GM23338 (cell line): ENCODE measurements around the gene FAXC. TPM values are rescaled to one million over a fixed set of nuclear protein-coding genes. Genes with fewer than 3 reads are reported as not detected.

Experiments used
- ATAC-seq: fragments of 200-7000 bp; cut with Tn5 transposase; 3 replicates; pipeline ENCODE4 v1.9.1; 2020
- DNase-seq: peaks from one replicate; pipeline ENCODE4 v3.0.0-alpha.2; 2015; ENCODE audit warnings: low spot score
- H2AFZ ChIP-seq: fragments of 200-600 bp; sonication (generic); 2 replicates; pipeline ENCODE4 v1.8.0; 2016; ENCODE audit warnings: antibody characterized with exemption, mild to moderate bottlenecking, moderate library complexity
- H3F3A ChIP-seq: fragments of 200-600 bp; sonication (generic); replicated peaks from 2 replicates; pipeline ENCODE4 v1.8.0; 2017; ENCODE audit warnings: antibody characterized with exemption, mixed run types, low read depth
- H3K27ac ChIP-seq: fragments of 200-600 bp; sonication (generic); 2 replicates; pipeline ENCODE4 v1.6.1; 2016; ENCODE audit warnings: low read depth
- H3K27me3 ChIP-seq: fragments of 200-600 bp; sonication (generic); 2 replicates; pipeline ENCODE4 v1.8.0; 2016; ENCODE audit warnings: mild to moderate bottlenecking, mixed run types, moderate library complexity; ENCODE audit not compliant: insufficient read depth
- H3K36me3 ChIP-seq: fragments of 200-600 bp; sonication (generic); 2 replicates; pipeline ENCODE4 v1.8.0; 2016; ENCODE audit warnings: mild to moderate bottlenecking; ENCODE audit not compliant: insufficient read depth
- H3K4me1 ChIP-seq: fragments of 200-600 bp; sonication (generic); 2 replicates; pipeline ENCODE4 v1.8.0; 2016; ENCODE audit warnings: mild to moderate bottlenecking, moderate library complexity; ENCODE audit not compliant: insufficient read depth
- H3K4me2 ChIP-seq: fragments of 200-600 bp; sonication (generic); 2 replicates; pipeline ENCODE4 v1.7.1; 2017; ENCODE audit warnings: mixed run types
- H3K4me3 ChIP-seq: fragments of 200-600 bp; sonication (generic); 2 replicates; pipeline ENCODE4 v1.6.1; 2016; ENCODE audit warnings: mixed run types
- H3K79me2 ChIP-seq: fragments of 200-600 bp; sonication (generic); replicated peaks from 2 replicates; pipeline ENCODE4 v1.8.0; 2017; ENCODE audit warnings: mild to moderate bottlenecking; ENCODE audit not compliant: insufficient read depth
- H3K9me2 ChIP-seq: fragments of 200-600 bp; sonication (generic); 2 replicates; pipeline ENCODE4 v1.8.0; 2017; ENCODE audit not compliant: insufficient read depth
- H4K20me1 ChIP-seq: fragments of 200-600 bp; sonication (generic); replicated peaks from 2 replicates; pipeline ENCODE4 v1.8.0; 2017; ENCODE audit warnings: mild to moderate bottlenecking; ENCODE audit not compliant: insufficient read depth
- H3K27ac Mint-ChIP-seq: 2 replicates; pipeline ENCODE4 v1.8.0; 2020; ENCODE audit warnings: inconsistent platforms, mild to moderate bottlenecking, moderate library complexity, mixed read lengths
- H3K27me3 Mint-ChIP-seq: 3 replicates; pipeline ENCODE4 v1.8.0; 2022; ENCODE audit warnings: low read depth, mild to moderate bottlenecking, moderate library complexity, mixed read lengths, inconsistent platforms; ENCODE audit not compliant: insufficient read depth, poor library complexity
- H3K36me3 Mint-ChIP-seq: 3 replicates; pipeline ENCODE4 v1.8.0; 2021; ENCODE audit warnings: low read depth, mild to moderate bottlenecking, inconsistent platforms, moderate library complexity, mixed read lengths
- H3K4me1 Mint-ChIP-seq: 3 replicates; pipeline ENCODE4 v1.8.0; 2020; ENCODE audit warnings: mild to moderate bottlenecking, inconsistent platforms, mixed read lengths
- H3K4me3 Mint-ChIP-seq: 3 replicates; pipeline ENCODE4 v1.8.0; 2021; ENCODE audit warnings: moderate library complexity, mild to moderate bottlenecking, inconsistent platforms, mixed read lengths
- H3K9me3 Mint-ChIP-seq: 3 replicates; pipeline ENCODE4 v1.8.0; 2020; ENCODE audit warnings: moderate library complexity, mild to moderate bottlenecking, inconsistent platforms, mixed read lengths
- CTCF ChIP-seq, 2 experiments: fragments of 200-600 bp in 1 of 2; sonication (generic) in 1 of 2; conservative IDR thresholded peaks; 2 replicates each; pipeline versions ENCODE4 v1.5.1 to v1.6.1; 2016 to 2017; ENCODE audit warnings: antibody characterized with exemption in 2 of 2, low read depth in 2 of 2, mild to moderate bottlenecking in 2 of 2, moderate library complexity in 1 of 2
- EZH2 ChIP-seq: fragments of 200-600 bp; sonication (generic); IDR thresholded peaks from one replicate; pipeline ENCODE4 v1.8.0; 2017; ENCODE audit warnings: antibody characterized with exemption, mild to moderate bottlenecking, low read depth; ENCODE audit not compliant: unreplicated experiment
- JUNB ChIP-seq: IDR thresholded peaks from one replicate; pipeline ENCODE4 v1.6.1; 2016; ENCODE audit warnings: antibody characterized with exemption; ENCODE audit not compliant: unreplicated experiment
- NANOG ChIP-seq: IDR thresholded peaks from 2 replicates; pipeline ENCODE4 v1.6.1; 2016; ENCODE audit warnings: antibody characterized with exemption, borderline replicate concordance
- POLR2AphosphoS5 ChIP-seq: IDR thresholded peaks from 2 replicates; pipeline ENCODE4 v1.6.1; 2016; ENCODE audit warnings: antibody characterized with exemption, low read depth
- STAT1 ChIP-seq: IDR thresholded peaks from one replicate; pipeline ENCODE4 v1.6.1; 2016; ENCODE audit warnings: antibody characterized with exemption; ENCODE audit not compliant: unreplicated experiment
- ZNF114 ChIP-seq: fragments of 250-450 bp; sonication (Bioruptor Pico); IDR thresholded peaks from 2 replicates; pipeline ENCODE4 v1.5.0; 2020; ENCODE audit warnings: mild to moderate bottlenecking, moderate library complexity
- ZNF331 ChIP-seq: fragments of 250-450 bp; sonication (Bioruptor Pico); IDR thresholded peaks from 2 replicates; pipeline ENCODE4 v1.5.0; 2020; ENCODE audit warnings: low read depth, mild to moderate bottlenecking, moderate library complexity
- polyA plus RNA-seq: library from polyadenylated mRNA; unstranded; fragments of >200 nt; fragmentation: Nextera tagmentation; extraction: Ambion mirVana; gene quantifications from 2 replicates; pipeline ENCODE4 v1.2.1, GENCODE V29; 2016
- total RNA-seq: library from RNA; depleted of rRNA; stranded (reverse); fragments of >200 nt; shearing (Covaris generic); gene quantifications from 2 replicates; pipeline ENCODE4 v1.2.3, GENCODE V29; 2014

Gene FAXC
- total and polyA plus RNA-seq, 2 experiments from 2014 or later, result 10.5 to 15.2 TPM

GRCh38 chr6:99282479-99283062 lies 66.9 kb downstream of the FAXC start:
- Mint-ChIP-seq H3K9me3 (no peaks in the 10 kb centered on the region), H3K4me1 (peaks cover 9% of the 10 kb centered on the region; the same call in 2 of the 3 replicates), H3K27me3 (no peaks in the 10 kb centered on the region), H3K27ac (no peak overlapping the region), H3K4me3 (no peak overlapping the region), H3K36me3 (peaks cover 9% of the 10 kb centered on the region; the same call in 2 of the 3 replicates)
- no peaks in the 10 kb centered on the region for H3K36me3 ChIP-seq
- ATAC-seq, result no peak
- no peaks in the 10 kb centered on the region for H3K9me2 ChIP-seq
- H3K4me1 ChIP-seq, result no peaks in the 10 kb centered on the region
- H3K79me2 ChIP-seq, result no peaks in the 10 kb centered on the region
- H3F3A ChIP-seq, result no peaks in the 10 kb centered on the region
- H3K4me2 ChIP-seq, result no peak overlapping the region
- H3K27ac ChIP-seq, result no peak overlapping the region
- no peak overlapping the region for H3K4me3 ChIP-seq
- H3K27me3 ChIP-seq, result no peaks in the 10 kb centered on the region
- TF ChIP-seq POLR2AphosphoS5 (no peak), CTCF (conservative IDR thresholded peaks at IDR 0.05; ENCODE audit: low read depth in 2 of 2) (peak; percentile 47 to 75)
- peak; percentile 49 for DNase-seq
- no peaks in the 10 kb centered on the region for H4K20me1 ChIP-seq
- no peak overlapping the region for H2AFZ ChIP-seq

GRCh38 chr6:99276747-99277146 lies 72.7 kb downstream of the FAXC start:
- no peaks in the 10 kb centered on the region for H3K27me3 ChIP-seq
- no peaks in the 10 kb centered on the region for H3K9me3 Mint-ChIP-seq
- H3K9me2 ChIP-seq, result no peaks in the 10 kb centered on the region
- H2AFZ ChIP-seq, result no peak overlapping the region
- H3K4me3 ChIP-seq, result no peak overlapping the region
- H3K4me3 Mint-ChIP-seq, result no peak overlapping the region
- DNase-seq (no peak), ATAC-seq (no peak)
- no peaks in the 10 kb centered on the region for H3K79me2 ChIP-seq
- H3K27ac ChIP-seq, result no peak overlapping the region
- H3K27ac Mint-ChIP-seq, result no peak overlapping the region
- H3K36me3 ChIP-seq, result no peaks in the 10 kb centered on the region
- TF ChIP-seq NANOG (no peak), STAT1 (no peak), ZNF114 (CRISPR knock-in tag) (no peak), EZH2 (no peak), POLR2AphosphoS5 (no peak)
- no peaks in the 10 kb centered on the region for H3K27me3 Mint-ChIP-seq
- peaks cover 8% of the 10 kb centered on the region; the same call in 2 of the 3 replicates for H3K4me1 Mint-ChIP-seq
- H4K20me1 ChIP-seq, result no peaks in the 10 kb centered on the region
- H3K4me1 ChIP-seq, result no peaks in the 10 kb centered on the region
- peaks cover 9% of the 10 kb centered on the region; the same call in 2 of the 3 replicates for H3K36me3 Mint-ChIP-seq
- H3K4me2 ChIP-seq, result no peak overlapping the region
- H3F3A ChIP-seq, result no peaks in the 10 kb centered on the region

DNA sequence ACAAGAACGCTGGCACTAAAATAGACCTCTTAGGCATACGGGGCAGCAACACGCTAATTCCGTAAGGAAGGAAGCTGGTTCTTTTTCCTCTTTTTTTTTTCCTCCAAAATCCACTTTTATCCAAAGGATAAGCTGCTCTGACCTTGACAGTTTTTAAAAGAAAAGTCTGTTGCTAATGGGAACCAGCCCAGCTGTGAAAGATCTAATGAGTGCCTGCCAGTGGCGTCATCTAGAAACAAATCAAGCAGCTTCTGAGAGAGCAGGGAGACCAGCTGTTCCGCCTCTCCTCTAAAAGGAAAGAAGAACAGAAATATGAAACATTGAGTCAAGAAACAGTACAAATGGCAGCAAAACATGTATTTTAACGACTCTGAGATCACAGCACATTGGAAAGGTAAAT lies 78.6 kb downstream of the FAXC start:
- peaks cover 31% of the 10 kb centered on the region for H3K4me1 Mint-ChIP-seq
- no peaks in the 10 kb centered on the region for H3K79me2 ChIP-seq
- peaks cover 11% of the 10 kb centered on the region; the same call in 2 of the 3 replicates for H3K36me3 Mint-ChIP-seq
- no peak overlapping the region for H3K4me2 ChIP-seq
- peaks cover 14% of the 10 kb centered on the region for H3K27me3 Mint-ChIP-seq
- DNase-seq (no peak), ATAC-seq (no peak)
- no peak overlapping the region for H2AFZ ChIP-seq
- H3K27ac Mint-ChIP-seq, result no peak overlapping the region
- H3K4me1 ChIP-seq, result peaks cover 20% of the 10 kb centered on the region
- no peaks in the 10 kb centered on the region for H3F3A ChIP-seq
- H3K27ac ChIP-seq, result no peak overlapping the region
- H3K36me3 ChIP-seq, result no peaks in the 10 kb centered on the region
- H3K4me3 ChIP-seq, result no peak overlapping the region
- H3K4me3 Mint-ChIP-seq, result no peak overlapping the region
- H3K27me3 ChIP-seq, result no peaks in the 10 kb centered on the region
- peaks cover 15% of the 10 kb centered on the region; the same call in 2 of the 3 replicates for H3K9me3 Mint-ChIP-seq
- H4K20me1 ChIP-seq, result no peaks in the 10 kb centered on the region
- peaks cover 4% of the 10 kb centered on the region; the same call in 1 of the 2 replicates for H3K9me2 ChIP-seq
- TF ChIP-seq JUNB (no peak), ZNF331 (CRISPR knock-in tag) (no peak), ZNF114 (CRISPR knock-in tag) (no peak), NANOG (no peak), STAT1 (no peak)
